GM10248 (cell line): ENCODE results near the gene SLC38A11.

Experiments
- CTCF ChIA-PET: fragments of 300-600 bp; sonication (Branson Sonifier 250); formaldehyde crosslinking; extraction: SDS; loops from one replicate; lab custom pipeline; 2021; ENCODE audit warnings: antibody characterized with exemption; lab: Yijun Ruan, JAX
- POLR2A ChIA-PET: fragments of 350-650 bp; sonication (Branson Sonifier 250); formaldehyde crosslinking; extraction: SDS; loops from one replicate; lab custom pipeline; 2020; ENCODE audit warnings: antibody characterized with exemption; lab: Yijun Ruan, JAX
- DNase-seq: peaks from one replicate; pipeline ENCODE4 v3.0.0; 2012; ENCODE audit errors: extremely low spot score
- TF ChIP-seq, protein P1 (sequence below): IDR thresholded peaks from 2 replicates; pipeline ENCODE4 v1.5.1; 2012; ENCODE audit warnings: mild to moderate bottlenecking, low read depth; ENCODE audit errors: extremely low read depth, missing control alignments, control extremely low read depth

The SLC38A11 gene

DNA sequence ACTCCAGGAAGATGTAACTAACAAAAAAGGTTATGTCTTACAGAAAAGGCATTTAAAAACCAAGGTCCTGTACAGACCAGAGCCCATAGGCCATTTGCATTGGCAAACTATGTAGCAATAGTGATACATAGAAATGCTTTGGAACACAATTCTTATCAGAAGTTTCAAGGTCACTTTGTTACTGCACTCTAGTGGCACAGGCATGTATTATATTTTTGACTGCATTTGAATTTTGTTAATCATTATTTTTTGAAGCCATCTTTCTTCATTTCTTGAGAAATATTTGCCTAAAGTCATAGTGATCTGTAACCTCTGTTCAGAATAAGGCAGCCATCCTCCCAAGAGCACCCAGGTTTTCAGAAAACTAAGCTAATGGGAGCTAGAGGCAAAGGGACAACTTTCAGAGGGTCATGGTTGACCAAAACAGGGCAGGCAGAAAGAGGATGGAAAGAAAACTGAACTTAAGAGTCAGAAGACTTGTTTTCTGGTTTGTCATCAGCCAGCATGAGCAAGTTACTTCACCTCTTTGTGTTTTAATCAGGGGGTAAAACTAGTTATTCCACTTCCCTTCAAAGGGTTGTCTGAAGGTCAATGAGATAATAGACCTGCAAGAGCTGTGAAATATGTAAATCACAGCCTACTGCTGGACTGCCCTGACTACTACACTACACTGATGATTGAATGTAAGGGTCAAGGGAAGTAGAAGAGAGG is 41.5 kb downstream of the SLC38A11 start:
- CTCF ChIA-PET = interaction anchor here (1.0 kb wide), 1 partner anchor 18 kb away, joined by 4 read pairs; no protein-coding TSS in a partner anchor
- POLR2A ChIA-PET = no interaction called here
- no peak for DNase-seq
- TF ChIP-seq, protein P1, sequence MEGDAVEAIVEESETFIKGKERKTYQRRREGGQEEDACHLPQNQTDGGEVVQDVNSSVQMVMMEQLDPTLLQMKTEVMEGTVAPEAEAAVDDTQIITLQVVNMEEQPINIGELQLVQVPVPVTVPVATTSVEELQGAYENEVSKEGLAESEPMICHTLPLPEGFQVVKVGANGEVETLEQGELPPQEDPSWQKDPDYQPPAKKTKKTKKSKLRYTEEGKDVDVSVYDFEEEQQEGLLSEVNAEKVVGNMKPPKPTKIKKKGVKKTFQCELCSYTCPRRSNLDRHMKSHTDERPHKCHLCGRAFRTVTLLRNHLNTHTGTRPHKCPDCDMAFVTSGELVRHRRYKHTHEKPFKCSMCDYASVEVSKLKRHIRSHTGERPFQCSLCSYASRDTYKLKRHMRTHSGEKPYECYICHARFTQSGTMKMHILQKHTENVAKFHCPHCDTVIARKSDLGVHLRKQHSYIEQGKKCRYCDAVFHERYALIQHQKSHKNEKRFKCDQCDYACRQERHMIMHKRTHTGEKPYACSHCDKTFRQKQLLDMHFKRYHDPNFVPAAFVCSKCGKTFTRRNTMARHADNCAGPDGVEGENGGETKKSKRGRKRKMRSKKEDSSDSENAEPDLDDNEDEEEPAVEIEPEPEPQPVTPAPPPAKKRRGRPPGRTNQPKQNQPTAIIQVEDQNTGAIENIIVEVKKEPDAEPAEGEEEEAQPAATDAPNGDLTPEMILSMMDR = no peak

DNA sequence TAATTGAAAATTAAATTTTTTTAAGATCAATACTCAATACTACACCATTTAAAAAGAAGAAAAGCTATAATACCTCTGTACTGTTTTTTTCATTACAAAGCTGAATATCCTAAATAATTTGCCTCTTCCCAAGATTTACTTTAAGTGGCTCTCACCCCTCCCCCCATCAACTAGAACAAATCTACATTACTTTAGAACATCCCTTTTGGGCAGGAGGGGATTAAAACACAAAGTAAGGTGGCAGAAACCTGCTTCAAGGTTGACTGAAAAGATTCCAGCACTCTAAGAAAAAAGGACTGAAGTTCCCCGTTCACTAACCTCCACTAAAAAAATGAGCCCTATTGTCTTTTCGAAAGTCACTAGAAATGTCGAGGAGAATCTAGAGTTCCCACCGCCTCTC is 42.3 kb downstream of the SLC38A11 start:
- DNase-seq = no peak
- TF ChIP-seq, protein P1 = no peak
- ChIA-PET POLR2A (no interaction called here), CTCF (interaction anchor here (1.0 kb wide), 1 partner anchor 8 kb away, joined by 3 read pairs; no protein-coding TSS in a partner anchor)

DNA sequence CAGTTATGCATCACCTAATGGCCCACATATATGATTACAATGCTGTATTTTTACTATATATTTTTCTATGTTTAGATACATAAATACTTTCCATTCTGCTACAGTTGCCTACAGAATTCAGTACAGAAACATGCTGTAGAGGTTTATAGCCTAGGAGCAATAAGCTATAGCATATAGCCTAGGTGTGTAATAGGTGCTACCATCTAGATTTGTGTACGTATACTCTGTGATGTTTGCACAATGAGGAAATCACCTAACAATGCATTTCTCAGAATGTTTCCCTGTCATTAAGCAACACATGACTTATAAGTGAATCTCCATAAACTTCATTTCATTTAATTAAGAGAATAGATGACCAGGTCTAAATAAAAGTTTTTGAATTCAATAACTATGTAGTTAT is 43.5 kb downstream of the SLC38A11 start:
- DNase-seq = no peak
- TF ChIP-seq, protein P1 = no peak
- CTCF ChIA-PET = no interaction called here
- POLR2A ChIA-PET = no interaction called here

DNA sequence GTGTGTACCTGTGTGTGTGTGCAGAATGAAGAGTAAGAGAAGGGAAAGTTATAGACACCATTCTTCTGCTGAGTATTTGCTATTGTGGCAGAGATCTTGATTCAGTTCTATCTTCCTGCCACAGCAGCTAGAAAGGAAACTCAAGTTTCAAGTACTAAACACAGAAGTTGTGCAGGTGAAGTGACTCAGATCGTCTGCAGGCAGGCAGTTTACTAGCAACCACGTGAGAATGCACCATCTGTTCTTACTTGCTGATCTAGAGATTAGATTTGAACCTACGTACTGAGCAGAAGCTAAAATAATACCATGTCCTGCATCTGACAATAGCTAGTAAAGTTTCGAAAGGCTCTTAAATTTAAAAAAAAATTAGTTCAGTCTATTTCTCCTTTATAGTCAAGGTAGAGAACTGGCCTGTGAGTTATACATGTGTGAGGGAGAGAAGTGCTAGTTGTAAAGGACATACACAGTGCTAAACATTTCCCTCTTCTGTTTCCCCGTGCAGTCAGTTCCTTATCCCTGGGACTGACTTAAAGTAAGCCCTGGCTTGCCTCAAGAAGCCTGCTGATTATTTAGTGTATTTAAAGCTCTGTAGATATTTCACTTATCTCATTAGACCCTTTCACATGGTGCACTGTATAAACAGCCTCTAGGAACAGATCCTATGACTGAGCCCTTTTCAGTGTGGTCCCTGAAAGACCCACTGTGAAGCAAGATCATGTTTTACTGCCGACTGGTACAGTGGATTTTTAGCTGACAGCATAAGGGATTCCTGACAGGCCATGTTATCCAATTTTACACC is 45.0 kb downstream of the SLC38A11 start:
- DNase-seq = no peak
- POLR2A ChIA-PET = no interaction called here
- TF ChIP-seq, protein P1 = no peak
- CTCF ChIA-PET = no interaction called here

DNA sequence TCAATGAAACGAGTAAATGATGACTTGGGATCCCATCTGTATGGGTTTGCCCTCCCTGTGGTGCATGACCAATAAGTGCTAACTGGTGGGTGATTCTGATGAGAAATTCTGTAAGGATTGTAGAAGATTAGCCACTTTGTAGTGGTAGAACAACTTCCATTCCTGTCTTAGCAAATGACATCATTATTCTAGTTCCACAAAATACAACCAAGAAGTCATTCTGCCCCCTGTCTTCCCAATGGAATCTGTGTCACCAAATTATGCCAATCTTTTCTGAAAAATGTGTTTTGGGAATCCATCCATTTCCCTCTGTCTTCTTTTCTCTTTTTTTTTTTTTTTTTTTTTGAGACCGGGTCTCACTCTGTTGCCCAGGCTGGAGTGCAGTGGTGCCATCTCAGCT is 48.4 kb downstream of the SLC38A11 start:
- ChIA-PET POLR2A (no interaction called here), CTCF (no interaction called here)
- DNase-seq = no peak
- TF ChIP-seq, protein P1 = no peak

DNA sequence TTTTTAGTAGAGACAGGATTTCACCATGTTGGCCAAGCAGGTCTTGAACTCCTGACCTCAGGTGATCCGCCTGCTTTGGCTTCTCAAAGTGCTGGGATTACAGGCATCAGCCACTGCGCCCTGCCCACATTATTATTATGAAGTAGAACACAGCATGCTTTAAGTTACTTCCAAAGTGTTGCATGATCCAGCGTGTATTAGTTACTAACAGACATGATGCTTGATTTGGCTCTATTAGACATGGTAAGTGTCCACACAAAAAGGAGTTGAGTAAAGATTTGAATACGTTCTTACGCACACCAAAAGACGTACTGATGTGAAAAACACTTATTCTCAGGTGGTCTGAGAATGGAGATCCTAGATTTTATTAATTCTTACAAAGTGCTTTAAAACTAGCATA is 50.0 kb downstream of the SLC38A11 start:
- POLR2A ChIA-PET = no interaction called here
- TF ChIP-seq, protein P1 = no peak
- CTCF ChIA-PET = no interaction called here

More for the DNA sequence above, 50.0 kb downstream of the SLC38A11 start:
- no peak for DNase-seq
